PC-3 (cell line): Measurements from ENCODE around the gene QRICH2.
"Not testable (repeated sequence)": the region's sequence is repeated elsewhere in the genome, so short reads cannot be mapped to it uniquely, and the experiment has no call there.

ENCODE experiments used
- CTCF ChIP-seq: fragments of 300-600 bp; sonication (generic); conservative IDR thresholded peaks from 2 replicates; pipeline ENCODE4 v1.5.1; 2017; ENCODE audit warnings: antibody characterized with exemption, low read depth, mild to moderate bottlenecking, low read length
- EZH2 ChIP-seq: fragments of 300-600 bp; sonication (generic); IDR thresholded peaks from one replicate; pipeline ENCODE4 v1.6.1; 2017; ENCODE audit warnings: antibody characterized with exemption, mild to moderate bottlenecking, low read length; ENCODE audit not compliant: unreplicated experiment
- EZH2phosphoT487 ChIP-seq: fragments of 300-600 bp; sonication (generic); IDR thresholded peaks from 2 replicates; pipeline ENCODE4 v1.6.1; 2018; ENCODE audit warnings: mild to moderate bottlenecking, antibody characterized with exemption, low read length, borderline replicate concordance

GRCh38 chr17:76267581-76268001 lies 40.5 kb downstream of the QRICH2 start:
- not testable (repeated sequence) for TF ChIP-seq CTCF, EZH2, EZH2phosphoT487
